ENCODE results near the gene TPRKB.
A peak's percentile ranks its signal among the peaks of the same experiment; 100 is the strongest.
"Not testable (repeated sequence)": the region's sequence is repeated elsewhere in the genome, so short reads cannot be mapped to it uniquely, and the experiment has no call there.

TPRKB gene

DNA sequence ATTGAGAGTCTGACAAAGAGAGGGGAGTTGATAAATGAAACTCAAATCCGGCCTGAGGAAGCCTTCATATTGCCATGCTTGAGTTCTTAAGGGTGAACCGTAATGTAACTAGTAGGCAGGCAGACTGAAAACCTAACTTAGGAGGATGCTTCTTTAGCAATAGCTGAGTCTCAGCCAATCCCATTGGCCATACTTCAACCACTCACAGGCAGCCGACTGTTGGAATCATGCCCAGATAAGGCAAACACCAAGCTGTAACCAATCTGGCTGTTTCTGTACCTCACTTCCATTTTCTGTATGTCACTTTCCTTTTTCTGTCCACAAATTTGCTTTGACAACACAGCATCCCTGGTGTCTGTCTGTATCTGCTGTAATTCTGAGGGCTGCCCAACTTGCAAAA is 39.5 kb downstream of the TPRKB start:
- Mint-ChIP-seq H3K27me3 (peaks cover 22% of the 10 kb centered on the region), H3K36me3 (no peaks in the 10 kb centered on the region), H3K9me3 (peaks cover 3% of the 10 kb centered on the region), H3K4me3 (no peak overlapping the region), H3K27ac (no peak overlapping the region), H3K4me1 (no peaks in the 10 kb centered on the region)
- no peak for ATAC-seq

GRCh38 chr2:73696985-73697384 is 40.2 kb downstream of the TPRKB start:
- not testable (repeated sequence) for ATAC-seq, H3K4me1 Mint-ChIP-seq, H3K36me3 Mint-ChIP-seq, H3K27ac Mint-ChIP-seq, H3K9me3 Mint-ChIP-seq, H3K4me3 Mint-ChIP-seq
- peaks cover 16% of the 10 kb centered on the region for H3K27me3 Mint-ChIP-seq

DNA sequence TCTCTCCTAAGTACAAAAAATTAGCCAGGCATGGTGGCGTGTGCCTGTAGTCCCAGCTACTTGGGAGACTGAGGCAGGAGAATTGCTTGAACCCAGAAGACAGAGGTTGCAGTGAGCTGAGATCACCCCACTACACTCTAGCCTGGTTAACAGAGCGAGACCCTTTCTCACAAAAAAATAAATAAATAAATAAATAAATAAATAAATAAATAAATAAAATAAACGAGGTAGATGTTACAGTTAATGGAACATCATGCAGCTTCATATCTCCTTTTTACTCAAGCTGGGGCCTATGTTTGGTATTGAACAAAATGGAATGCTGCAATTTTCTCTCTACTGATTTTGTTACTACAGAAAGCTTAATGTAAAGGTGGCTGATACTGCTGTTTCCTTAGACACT is 40.6 kb downstream of the TPRKB start:
- H3K9me3 Mint-ChIP-seq, ATAC-seq, H3K4me1 Mint-ChIP-seq, H3K36me3 Mint-ChIP-seq, H3K27ac Mint-ChIP-seq, H3K4me3 Mint-ChIP-seq: not testable (repeated sequence)
- peaks cover 11% of the 10 kb centered on the region for H3K27me3 Mint-ChIP-seq

DNA sequence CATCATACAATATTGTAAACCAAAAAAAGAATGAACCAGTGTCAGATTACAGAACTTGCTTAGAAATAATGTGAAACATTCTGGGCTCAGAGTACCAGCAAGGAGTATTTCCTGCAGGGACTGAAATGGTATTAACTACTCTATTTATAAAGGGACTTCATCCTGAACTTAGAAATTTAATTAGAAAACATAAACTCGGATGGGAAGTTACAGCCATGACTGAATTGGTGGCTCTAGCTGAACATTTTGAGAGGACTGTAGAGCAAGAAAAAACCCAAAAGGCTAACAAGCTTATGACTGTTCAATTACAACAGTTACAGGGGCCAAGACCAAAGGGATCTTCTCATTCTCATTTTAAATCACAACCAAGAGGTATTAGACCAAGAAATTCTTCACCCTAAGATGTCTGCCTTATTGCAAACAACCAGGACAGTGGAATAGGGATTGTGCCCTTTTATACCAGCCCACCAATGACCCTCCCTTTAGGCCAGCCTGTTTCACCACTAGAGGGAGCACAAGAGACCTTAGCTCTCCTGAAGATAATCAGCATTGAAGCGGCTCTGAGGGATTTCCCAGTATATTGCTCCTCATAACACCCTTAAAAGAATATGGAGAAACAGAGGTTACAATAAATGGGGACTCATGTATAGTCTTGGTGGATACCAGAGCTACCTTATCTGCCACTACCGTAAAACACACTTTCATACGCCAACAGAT is 46.6 kb downstream of the TPRKB start:
- H3K4me1 Mint-ChIP-seq, H3K36me3 Mint-ChIP-seq, H3K4me3 Mint-ChIP-seq, H3K9me3 Mint-ChIP-seq, H3K27ac Mint-ChIP-seq: not testable (repeated sequence)
- H3K27me3 Mint-ChIP-seq = peaks cover 13% of the 10 kb centered on the region
- peak; percentile 72 for ATAC-seq

- H3K4me1 Mint-ChIP-seq, H3K27ac Mint-ChIP-seq, H3K36me3 Mint-ChIP-seq, ATAC-seq, H3K9me3 Mint-ChIP-seq, H3K4me3 Mint-ChIP-seq: not testable (repeated sequence)
- H3K27me3 Mint-ChIP-seq = peaks cover 15% of the 10 kb centered on the region
These were observed 48.7 kb downstream of the TPRKB start for GRCh38 chr2:73688494-73688893.

DNA sequence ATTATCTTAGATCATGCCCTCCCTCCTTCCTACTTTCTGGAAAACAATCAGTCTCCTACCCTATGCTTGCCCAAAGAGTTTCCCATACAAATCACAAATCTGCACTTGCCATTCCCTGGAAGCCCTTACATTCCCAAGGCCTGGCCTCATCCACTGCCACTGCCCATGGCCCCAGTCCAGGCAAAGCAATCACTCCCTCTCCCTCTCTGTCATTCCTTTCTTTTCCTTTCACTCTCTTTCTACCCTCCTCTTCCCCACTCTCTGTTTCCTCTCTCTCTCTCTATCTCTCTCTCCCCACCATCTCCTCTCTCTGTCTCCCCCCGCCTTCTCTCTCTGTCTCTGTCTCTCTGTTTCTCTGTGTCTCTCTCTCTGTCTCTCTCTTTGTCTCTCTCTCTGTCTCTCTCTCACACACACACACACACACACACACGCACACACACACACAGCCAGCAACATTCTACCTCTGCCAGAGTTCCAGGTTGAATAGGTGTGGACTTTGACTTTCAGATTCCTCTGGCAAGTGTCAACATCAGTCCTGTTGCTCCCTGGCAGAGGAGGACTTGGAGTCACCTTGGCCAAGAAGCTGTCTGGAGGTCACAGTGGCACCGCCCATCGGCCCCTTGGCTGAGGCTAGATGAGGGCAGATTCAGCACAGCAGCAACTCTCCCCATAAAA is 51.2 kb downstream of the TPRKB start:
- no peaks in the 10 kb centered on the region for H3K4me1 Mint-ChIP-seq
- no peak overlapping the region for H3K27ac Mint-ChIP-seq
- H3K36me3 Mint-ChIP-seq = no peaks in the 10 kb centered on the region

DNA sequence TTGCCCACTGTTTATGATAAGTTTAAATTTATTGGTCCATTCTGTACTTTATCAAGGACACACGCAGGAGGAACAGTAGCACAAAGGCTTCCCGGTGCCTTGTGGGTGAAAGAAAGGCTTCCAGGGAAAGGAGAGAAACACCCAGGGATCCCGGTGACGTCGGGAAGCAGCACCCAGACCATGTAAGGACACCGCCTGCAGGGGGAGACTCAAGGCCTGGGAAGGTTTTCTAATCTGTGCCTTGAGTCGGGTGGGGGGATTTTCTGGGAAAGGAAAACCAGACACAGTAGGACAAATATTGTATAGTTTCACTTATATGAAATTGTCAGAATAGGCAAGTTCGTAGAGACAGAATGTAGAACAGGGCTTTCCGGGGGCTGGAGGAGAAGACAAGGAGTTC is 52.2 kb downstream of the TPRKB start:
- H3K9me3 Mint-ChIP-seq, H3K4me3 Mint-ChIP-seq, H3K27ac Mint-ChIP-seq, H3K4me1 Mint-ChIP-seq, ATAC-seq, H3K36me3 Mint-ChIP-seq: not testable (repeated sequence)
- H3K27me3 Mint-ChIP-seq = peaks cover 22% of the 10 kb centered on the region

More for the DNA sequence above, 51.2 kb downstream of the TPRKB start:
- no peak for ATAC-seq
- peaks cover 22% of the 10 kb centered on the region for H3K27me3 Mint-ChIP-seq
- H3K4me3 Mint-ChIP-seq = no peak overlapping the region
- peaks cover 5% of the 10 kb centered on the region for H3K9me3 Mint-ChIP-seq

DNA sequence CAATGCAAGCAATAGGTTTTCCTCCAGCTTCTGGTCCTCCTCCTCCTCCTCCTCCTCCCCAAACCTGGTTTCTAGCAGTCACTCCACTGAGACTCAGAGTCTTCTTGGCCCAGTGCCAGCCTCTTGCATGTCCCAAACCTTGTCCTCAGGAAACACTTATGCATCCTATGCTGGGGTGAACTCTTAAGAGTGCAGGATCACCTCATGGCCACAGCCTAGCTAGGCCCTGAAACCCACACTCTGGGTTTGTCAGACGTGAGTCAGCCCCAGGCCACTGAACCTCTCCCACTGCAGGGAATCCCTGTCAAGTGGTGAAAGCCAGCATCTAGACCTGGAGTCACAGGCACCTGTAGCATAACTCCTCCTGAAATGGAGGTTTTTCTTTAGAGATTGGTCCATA is 52.8 kb downstream of the TPRKB start:
- H3K36me3 Mint-ChIP-seq, H3K4me3 Mint-ChIP-seq, H3K27ac Mint-ChIP-seq, H3K9me3 Mint-ChIP-seq, H3K4me1 Mint-ChIP-seq, ATAC-seq: not testable (repeated sequence)
- H3K27me3 Mint-ChIP-seq = peaks cover 22% of the 10 kb centered on the region

- H3K27ac Mint-ChIP-seq, H3K36me3 Mint-ChIP-seq, ATAC-seq, H3K4me3 Mint-ChIP-seq, H3K4me1 Mint-ChIP-seq, H3K9me3 Mint-ChIP-seq: not testable (repeated sequence)
- peaks cover 17% of the 10 kb centered on the region for H3K27me3 Mint-ChIP-seq
These were observed 57.1 kb downstream of the TPRKB start for GRCh38 chr2:73679951-73680571.

Data from stimulated activated memory B cell treated with anti-CD40 and anti-IgM and Interleukin-4, amounts not matched to agents 10 μg/mL and 1 μg/mL and 100 μg/mL, for 72 hours (primary cell).